Fibroblast of mammary gland (primary cell): Measurements from ENCODE around the gene DNM2.

Experiments used
- DNase-seq: peaks from one replicate; pipeline ENCODE4 v3.0.0-alpha.2; 2010; ENCODE audit warnings: low read depth
- H3K4me3 ChIP-seq: 2 replicates; pipeline ENCODE4 v1.5.1; 2011; ENCODE audit warnings: low read depth, mild to moderate bottlenecking, low read length, moderate library complexity; ENCODE audit not compliant: control insufficient read depth
- CTCF ChIP-seq: conservative IDR thresholded peaks from 2 replicates; pipeline ENCODE4 v1.5.1; 2011; ENCODE audit warnings: low read depth, low read length, inconsistent platforms; ENCODE audit not compliant: control insufficient read depth, insufficient read depth

DNM2 gene

GRCh38 chr19:10808937-10809649 is 91.2 kb downstream of the DNM2 start:
- H3K4me3 ChIP-seq, result no peak overlapping the region
- DNase-seq, result peak; percentile 64
- TF ChIP-seq CTCF, result no peak

GRCh38 chr19:10809651-10810285 is 91.9 kb downstream of the DNM2 start:
- TF ChIP-seq CTCF, result no peak
- no peak overlapping the region for H3K4me3 ChIP-seq
- DNase-seq, result no peak

GRCh38 chr19:10811391-10812111 is 93.7 kb downstream of the DNM2 start:
- H3K4me3 ChIP-seq, result no peak overlapping the region
- TF ChIP-seq CTCF, result no peak
- DNase-seq, result no peak

GRCh38 chr19:10812196-10812595 is 94.3 kb downstream of the DNM2 start:
- no peak for TF ChIP-seq CTCF
- no peak overlapping the region for H3K4me3 ChIP-seq
- DNase-seq, result no peak

- no peak overlapping the region for H3K4me3 ChIP-seq
- peak; percentile 97 for DNase-seq
- no peak for TF ChIP-seq CTCF
Measured at GRCh38 chr19:10812902-10813404, 95.1 kb downstream of the DNM2 start.

GRCh38 chr19:10815007-10815536 is 97.2 kb downstream of the DNM2 start:
- TF ChIP-seq CTCF, result no peak
- DNase-seq, result no peak
- H3K4me3 ChIP-seq, result peak overlapping the region; percentile 92
